ENCODE measurements around the gene COL1A1. TPM values are rescaled to one million over a fixed set of nuclear protein-coding genes. Genes with fewer than 3 reads are reported as not detected.

Gene COL1A1
- total and polyA plus RNA-seq, 2 of the 13 experiments (the other 11 are each of a cell fraction or from before 2014, with no cell fraction given) = 0.05 TPM; not detected in 1

DNA sequence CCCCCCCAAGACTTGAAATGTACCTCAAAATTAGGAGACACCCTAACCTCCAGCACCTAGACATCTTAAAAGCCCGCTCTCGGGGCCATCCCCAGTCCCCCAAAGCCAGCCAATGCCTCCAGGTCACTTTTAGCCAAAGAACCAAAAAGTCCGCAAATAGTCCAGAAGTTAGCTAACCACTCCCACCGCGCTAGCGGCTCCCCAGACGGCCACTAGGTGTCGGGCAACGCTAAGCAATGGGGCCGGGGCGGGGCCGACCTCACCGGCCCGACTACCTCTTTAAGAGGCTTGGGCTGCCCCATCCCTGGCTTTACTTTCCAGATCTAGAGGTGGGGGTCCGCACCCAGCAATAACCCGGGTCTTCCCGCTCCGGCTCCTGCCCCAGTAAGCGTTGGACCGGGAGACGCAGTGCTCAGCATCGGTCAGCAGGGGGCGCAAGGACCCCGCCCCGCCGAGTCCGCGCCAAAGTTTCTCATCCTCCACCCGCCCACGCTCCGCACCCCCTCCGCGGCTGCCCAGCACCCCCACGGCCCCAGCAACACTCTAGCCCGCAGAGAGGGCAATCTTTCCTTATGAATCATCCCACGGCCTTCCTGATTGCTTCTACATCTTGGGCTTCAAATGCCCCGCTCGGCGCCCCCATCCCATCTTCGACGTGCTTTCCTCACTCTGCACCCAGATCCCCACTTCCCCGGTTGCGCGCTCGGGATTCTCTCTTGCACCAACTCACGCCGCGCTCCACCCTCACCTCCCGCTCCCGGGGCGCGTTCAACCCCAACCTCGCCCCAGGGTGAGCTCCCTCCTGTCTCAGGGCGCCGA is 765 bp downstream of the COL1A1 start (continued):
- TF ChIP-seq, protein P1, sequence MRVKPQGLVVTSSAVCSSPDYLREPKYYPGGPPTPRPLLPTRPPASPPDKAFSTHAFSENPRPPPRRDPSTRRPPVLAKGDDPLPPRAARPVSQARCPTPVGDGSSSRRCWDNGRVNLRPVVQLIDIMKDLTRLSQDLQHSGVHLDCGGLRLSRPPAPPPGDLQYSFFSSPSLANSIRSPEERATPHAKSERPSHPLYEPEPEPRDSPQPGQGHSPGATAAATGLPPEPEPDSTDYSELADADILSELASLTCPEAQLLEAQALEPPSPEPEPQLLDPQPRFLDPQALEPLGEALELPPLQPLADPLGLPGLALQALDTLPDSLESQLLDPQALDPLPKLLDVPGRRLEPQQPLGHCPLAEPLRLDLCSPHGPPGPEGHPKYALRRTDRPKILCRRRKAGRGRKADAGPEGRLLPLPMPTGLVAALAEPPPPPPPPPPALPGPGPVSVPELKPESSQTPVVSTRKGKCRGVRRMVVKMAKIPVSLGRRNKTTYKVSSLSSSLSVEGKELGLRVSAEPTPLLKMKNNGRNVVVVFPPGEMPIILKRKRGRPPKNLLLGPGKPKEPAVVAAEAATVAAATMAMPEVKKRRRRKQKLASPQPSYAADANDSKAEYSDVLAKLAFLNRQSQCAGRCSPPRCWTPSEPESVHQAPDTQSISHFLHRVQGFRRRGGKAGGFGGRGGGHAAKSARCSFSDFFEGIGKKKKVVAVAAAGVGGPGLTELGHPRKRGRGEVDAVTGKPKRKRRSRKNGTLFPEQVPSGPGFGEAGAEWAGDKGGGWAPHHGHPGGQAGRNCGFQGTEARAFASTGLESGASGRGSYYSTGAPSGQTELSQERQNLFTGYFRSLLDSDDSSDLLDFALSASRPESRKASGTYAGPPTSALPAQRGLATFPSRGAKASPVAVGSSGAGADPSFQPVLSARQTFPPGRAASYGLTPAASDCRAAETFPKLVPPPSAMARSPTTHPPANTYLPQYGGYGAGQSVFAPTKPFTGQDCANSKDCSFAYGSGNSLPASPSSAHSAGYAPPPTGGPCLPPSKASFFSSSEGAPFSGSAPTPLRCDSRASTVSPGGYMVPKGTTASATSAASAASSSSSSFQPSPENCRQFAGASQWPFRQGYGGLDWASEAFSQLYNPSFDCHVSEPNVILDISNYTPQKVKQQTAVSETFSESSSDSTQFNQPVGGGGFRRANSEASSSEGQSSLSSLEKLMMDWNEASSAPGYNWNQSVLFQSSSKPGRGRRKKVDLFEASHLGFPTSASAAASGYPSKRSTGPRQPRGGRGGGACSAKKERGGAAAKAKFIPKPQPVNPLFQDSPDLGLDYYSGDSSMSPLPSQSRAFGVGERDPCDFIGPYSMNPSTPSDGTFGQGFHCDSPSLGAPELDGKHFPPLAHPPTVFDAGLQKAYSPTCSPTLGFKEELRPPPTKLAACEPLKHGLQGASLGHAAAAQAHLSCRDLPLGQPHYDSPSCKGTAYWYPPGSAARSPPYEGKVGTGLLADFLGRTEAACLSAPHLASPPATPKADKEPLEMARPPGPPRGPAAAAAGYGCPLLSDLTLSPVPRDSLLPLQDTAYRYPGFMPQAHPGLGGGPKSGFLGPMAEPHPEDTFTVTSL (CRISPR knock-in tag; IDR thresholded peaks at IDR 0.05; ENCODE audit: borderline replicate concordance) = no peak
- TF ChIP-seq KLF9 (CRISPR knock-in tag; IDR thresholded peaks at IDR 0.05; ENCODE audit: low read depth) (no peak), EEA1 (CRISPR knock-in tag; IDR thresholded peaks at IDR 0.05; ENCODE audit: borderline replicate concordance) (peak; percentile 36; the same call in 1 of the 2 replicates), MZF1 (CRISPR knock-in tag; IDR thresholded peaks at IDR 0.05; ENCODE audit: borderline replicate concordance) (no peak), ZNF34 (CRISPR knock-in tag; IDR thresholded peaks at IDR 0.05; ENCODE audit: borderline replicate concordance) (peak; percentile 53; the same call in 1 of the 2 replicates), ZFP37 (CRISPR knock-in tag; IDR thresholded peaks at IDR 0.05; ENCODE audit: borderline replicate concordance) (no peak), NR1H2 (CRISPR knock-in tag; IDR thresholded peaks at IDR 0.05; ENCODE audit: borderline replicate concordance, low read depth) (no peak), HNRNPUL1 (IDR thresholded peaks at IDR 0.05; ENCODE audit: low read depth, low read length) (no peak), ZNF33B (CRISPR knock-in tag; IDR thresholded peaks at IDR 0.05) (0 out of 2 replicates have a peak, but pooled peaks have one; percentile 20), ZNF550 (CRISPR knock-in tag; IDR thresholded peaks at IDR 0.05; ENCODE audit: borderline replicate concordance) (no peak), PAWR (CRISPR knock-in tag; IDR thresholded peaks at IDR 0.05; ENCODE audit: borderline replicate concordance) (no peak), ZNF263 (CRISPR knock-in tag; IDR thresholded peaks at IDR 0.05) (0 out of 2 replicates have a peak, but pooled peaks have one; percentile 18), IRX3 (CRISPR knock-in tag; IDR thresholded peaks at IDR 0.05; ENCODE audit: borderline replicate concordance, low read depth) (0 out of 2 replicates have a peak, but pooled peaks have one; percentile 70)
- TF ChIP-seq, protein P2, sequence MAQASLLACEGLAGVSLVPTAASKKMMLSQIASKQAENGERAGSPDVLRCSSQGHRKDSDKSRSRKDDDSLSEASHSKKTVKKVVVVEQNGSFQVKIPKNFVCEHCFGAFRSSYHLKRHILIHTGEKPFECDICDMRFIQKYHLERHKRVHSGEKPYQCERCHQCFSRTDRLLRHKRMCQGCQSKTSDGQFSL (CRISPR knock-in tag; IDR thresholded peaks at IDR 0.05) = no peak; the same call in 1 of the 2 replicates
- TF ChIP-seq, protein P3, sequence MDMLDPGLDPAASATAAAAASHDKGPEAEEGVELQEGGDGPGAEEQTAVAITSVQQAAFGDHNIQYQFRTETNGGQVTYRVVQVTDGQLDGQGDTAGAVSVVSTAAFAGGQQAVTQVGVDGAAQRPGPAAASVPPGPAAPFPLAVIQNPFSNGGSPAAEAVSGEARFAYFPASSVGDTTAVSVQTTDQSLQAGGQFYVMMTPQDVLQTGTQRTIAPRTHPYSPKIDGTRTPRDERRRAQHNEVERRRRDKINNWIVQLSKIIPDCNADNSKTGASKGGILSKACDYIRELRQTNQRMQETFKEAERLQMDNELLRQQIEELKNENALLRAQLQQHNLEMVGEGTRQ (IDR thresholded peaks at IDR 0.05; ENCODE audit: low read depth, low read length) = no peak
- TF ChIP-seq, protein P3 (CRISPR knock-in tag; IDR thresholded peaks at IDR 0.05; ENCODE audit: borderline replicate concordance) = no peak
- TF ChIP-seq, protein P4, sequence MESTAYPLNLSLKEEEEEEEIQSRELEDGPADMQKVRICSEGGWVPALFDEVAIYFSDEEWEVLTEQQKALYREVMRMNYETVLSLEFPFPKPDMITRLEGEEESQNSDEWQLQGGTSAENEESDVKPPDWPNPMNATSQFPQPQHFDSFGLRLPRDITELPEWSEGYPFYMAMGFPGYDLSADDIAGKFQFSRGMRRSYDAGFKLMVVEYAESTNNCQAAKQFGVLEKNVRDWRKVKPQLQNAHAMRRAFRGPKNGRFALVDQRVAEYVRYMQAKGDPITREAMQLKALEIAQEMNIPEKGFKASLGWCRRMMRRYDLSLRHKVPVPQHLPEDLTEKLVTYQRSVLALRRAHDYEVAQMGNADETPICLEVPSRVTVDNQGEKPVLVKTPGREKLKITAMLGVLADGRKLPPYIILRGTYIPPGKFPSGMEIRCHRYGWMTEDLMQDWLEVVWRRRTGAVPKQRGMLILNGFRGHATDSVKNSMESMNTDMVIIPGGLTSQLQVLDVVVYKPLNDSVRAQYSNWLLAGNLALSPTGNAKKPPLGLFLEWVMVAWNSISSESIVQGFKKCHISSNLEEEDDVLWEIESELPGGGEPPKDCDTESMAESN (CRISPR knock-in tag; conservative IDR thresholded peaks at IDR 0.05) = peak; percentile 60; the same call in 1 of the 2 replicates
